K562 (cell line): ENCODE results near the gene NR1H2. TPM values are rescaled to one million over a fixed set of nuclear protein-coding genes. Genes with fewer than 3 reads are reported as not detected.

Experiments used
- RNF219 ChIP-seq: fragments of 250-450 bp; sonication (Bioruptor Pico); IDR thresholded peaks from 2 replicates; pipeline ENCODE4 v1.5.0; 2022; ENCODE audit warnings: mild to moderate bottlenecking
- SRSF9 ChIP-seq: fragments of 200-400 bp; formaldehyde crosslinking; IDR thresholded peaks from 2 replicates; pipeline ENCODE4 v1.6.1; 2017; ENCODE audit warnings: low read depth, low read length, borderline replicate concordance
- UBTF ChIP-seq, 2 experiments: IDR thresholded peaks; 2 replicates each; pipeline ENCODE4 v1.6.1; 2012; ENCODE audit warnings: improper control_type of control experiment in 2 of 2, low read depth in 2 of 2, low read length in 2 of 2, borderline replicate concordance in 1 of 2
- XRCC5 ChIP-seq: fragments of 200-400 bp; formaldehyde crosslinking; IDR thresholded peaks from 2 replicates; pipeline ENCODE4 v1.6.1; 2017; ENCODE audit warnings: low read depth, mild to moderate bottlenecking, low read length
- ZBTB34 ChIP-seq: fragments of 250-450 bp; sonication (Bioruptor Pico); IDR thresholded peaks from 2 replicates; pipeline ENCODE4 v1.8.0; 2021; ENCODE audit warnings: mild to moderate bottlenecking, moderate library complexity
- ZC3H8 ChIP-seq: fragments of 450-650 bp; IDR thresholded peaks from 2 replicates; pipeline ENCODE4 v1.6.1; 2017
- ZNF655 ChIP-seq: fragments of 250-450 bp; sonication (Bioruptor Pico); IDR thresholded peaks from 2 replicates; pipeline ENCODE4 v1.5.0; 2021
- ZNF77 ChIP-seq: fragments of 250-450 bp; sonication (Bioruptor Pico); IDR thresholded peaks from 2 replicates; pipeline ENCODE4 v1.5.0; 2020
- polyA plus RNA-seq, 8 experiments: library from polyadenylated mRNA; depleted of rRNA in 4 of 8; stranded (reverse) in 5 of 8; unstranded in 3 of 8; fragments of >200 nt; fragmentation: Nextera tagmentation in 2 of 8; fragmentation: Illumina TruSeq in 1 of 8; extraction: Ambion mirVana in 2 of 8; extraction: Trizol in 1 of 8; gene quantifications; 2 replicates each; pipeline versions ENCODE4 v1.2.1 to v1.2.3, GENCODE V29; 2011 to 2014; ENCODE audit warnings: inconsistent platforms in 1 of 8, missing spikeins in 1 of 8
- total RNA-seq, 7 experiments: library from RNA; depleted of rRNA in 6 of 7; stranded (reverse); fragments of >200 nt in 6 of 7; fragmentation: Illumina TruSeq in 2 of 7; extraction: Trizol in 2 of 7; gene quantifications; 2 replicates each; pipeline versions ENCODE4 v1.2.1 to v1.2.3, GENCODE V29; 2011 to 2021; ENCODE audit warnings: low replicate concordance in 1 of 7
- TF ChIP-seq, protein P1 (sequence below): fragments of 250-450 bp; sonication (Bioruptor Pico); IDR thresholded peaks from 2 replicates; pipeline ENCODE4 v1.4.0; 2020; ENCODE audit warnings: mild to moderate bottlenecking
- TF ChIP-seq, protein P2 (sequence below): fragments of 250-450 bp; sonication (Bioruptor Pico); IDR thresholded peaks from 2 replicates; pipeline ENCODE4 v1.4.0; 2020

NR1H2 gene
- total and polyA plus RNA-seq, 9 of the 15 experiments (the other 6 are each of a cell fraction or from before 2014, with no cell fraction given) = 0.11 to 73.8 (median 24.0) TPM

DNA sequence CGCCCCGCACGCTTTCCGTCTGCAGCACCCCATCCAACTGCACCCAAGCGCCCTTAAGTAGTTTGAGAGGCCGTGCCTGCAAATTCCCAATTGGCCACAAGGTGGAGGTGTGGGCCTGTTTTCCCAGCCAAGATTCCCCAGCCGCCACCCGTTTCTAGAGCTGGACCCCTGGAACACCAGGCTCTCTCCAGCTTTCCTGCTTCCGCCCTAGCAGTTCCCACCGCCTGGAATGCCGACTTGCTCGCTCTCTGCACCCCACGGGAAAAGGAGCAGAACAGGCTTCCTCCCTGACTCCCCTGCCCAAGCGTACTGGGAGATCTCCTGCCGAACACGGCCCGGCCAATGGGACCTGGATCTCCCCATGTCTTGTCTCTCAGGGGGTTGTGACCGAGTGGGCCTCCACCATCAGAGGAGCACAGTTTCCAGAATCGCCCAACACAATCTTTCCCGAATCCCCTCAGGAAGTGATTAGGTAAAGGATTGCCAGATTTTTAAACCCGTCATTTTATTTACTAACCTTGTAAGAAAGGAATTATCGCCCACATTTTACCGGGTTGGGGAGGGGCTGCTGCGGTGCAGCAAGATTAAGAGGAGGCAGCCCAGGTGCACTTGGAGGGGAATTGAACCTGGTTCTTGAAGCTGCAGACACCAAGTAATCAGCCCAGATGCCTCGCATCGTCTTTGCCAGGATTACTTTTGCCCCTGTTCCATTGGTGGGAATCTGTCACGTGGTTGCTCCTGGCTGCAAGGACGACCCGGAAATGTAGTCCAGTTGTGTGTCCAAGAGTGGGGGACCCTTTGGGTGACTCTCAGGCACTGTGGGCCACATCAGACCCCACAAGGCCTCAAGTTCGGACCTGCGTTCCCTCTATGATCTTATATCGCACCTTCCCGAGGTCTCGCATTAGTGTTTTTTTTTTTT, 7.3 kb upstream of the NR1H2 start (continued):
- TF ChIP-seq RNF219 (CRISPR knock-in tag) (no peak), SRSF9 (no peak), ZNF77 (no peak), ZNF655 (CRISPR knock-in tag) (no peak), ZC3H8 (no peak), XRCC5 (no peak), UBTF (IDR thresholded peaks at IDR 0.05; ENCODE audit: borderline replicate concordance in 1 of 2, low read depth in 2 of 2, low read length in 2 of 2) (no peak), ZBTB34 (CRISPR knock-in tag) (no peak)
- TF ChIP-seq, protein P1, sequence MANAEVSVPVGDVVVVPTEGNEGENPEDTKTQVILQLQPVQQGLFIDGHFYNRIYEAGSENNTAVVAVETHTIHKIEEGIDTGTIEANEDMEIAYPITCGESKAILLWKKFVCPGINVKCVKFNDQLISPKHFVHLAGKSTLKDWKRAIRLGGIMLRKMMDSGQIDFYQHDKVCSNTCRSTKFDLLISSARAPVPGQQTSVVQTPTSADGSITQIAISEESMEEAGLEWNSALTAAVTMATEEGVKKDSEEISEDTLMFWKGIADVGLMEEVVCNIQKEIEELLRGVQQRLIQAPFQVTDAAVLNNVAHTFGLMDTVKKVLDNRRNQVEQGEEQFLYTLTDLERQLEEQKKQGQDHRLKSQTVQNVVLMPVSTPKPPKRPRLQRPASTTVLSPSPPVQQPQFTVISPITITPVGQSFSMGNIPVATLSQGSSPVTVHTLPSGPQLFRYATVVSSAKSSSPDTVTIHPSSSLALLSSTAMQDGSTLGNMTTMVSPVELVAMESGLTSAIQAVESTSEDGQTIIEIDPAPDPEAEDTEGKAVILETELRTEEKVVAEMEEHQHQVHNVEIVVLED (CRISPR knock-in tag) = no peak
- TF ChIP-seq, protein P2, sequence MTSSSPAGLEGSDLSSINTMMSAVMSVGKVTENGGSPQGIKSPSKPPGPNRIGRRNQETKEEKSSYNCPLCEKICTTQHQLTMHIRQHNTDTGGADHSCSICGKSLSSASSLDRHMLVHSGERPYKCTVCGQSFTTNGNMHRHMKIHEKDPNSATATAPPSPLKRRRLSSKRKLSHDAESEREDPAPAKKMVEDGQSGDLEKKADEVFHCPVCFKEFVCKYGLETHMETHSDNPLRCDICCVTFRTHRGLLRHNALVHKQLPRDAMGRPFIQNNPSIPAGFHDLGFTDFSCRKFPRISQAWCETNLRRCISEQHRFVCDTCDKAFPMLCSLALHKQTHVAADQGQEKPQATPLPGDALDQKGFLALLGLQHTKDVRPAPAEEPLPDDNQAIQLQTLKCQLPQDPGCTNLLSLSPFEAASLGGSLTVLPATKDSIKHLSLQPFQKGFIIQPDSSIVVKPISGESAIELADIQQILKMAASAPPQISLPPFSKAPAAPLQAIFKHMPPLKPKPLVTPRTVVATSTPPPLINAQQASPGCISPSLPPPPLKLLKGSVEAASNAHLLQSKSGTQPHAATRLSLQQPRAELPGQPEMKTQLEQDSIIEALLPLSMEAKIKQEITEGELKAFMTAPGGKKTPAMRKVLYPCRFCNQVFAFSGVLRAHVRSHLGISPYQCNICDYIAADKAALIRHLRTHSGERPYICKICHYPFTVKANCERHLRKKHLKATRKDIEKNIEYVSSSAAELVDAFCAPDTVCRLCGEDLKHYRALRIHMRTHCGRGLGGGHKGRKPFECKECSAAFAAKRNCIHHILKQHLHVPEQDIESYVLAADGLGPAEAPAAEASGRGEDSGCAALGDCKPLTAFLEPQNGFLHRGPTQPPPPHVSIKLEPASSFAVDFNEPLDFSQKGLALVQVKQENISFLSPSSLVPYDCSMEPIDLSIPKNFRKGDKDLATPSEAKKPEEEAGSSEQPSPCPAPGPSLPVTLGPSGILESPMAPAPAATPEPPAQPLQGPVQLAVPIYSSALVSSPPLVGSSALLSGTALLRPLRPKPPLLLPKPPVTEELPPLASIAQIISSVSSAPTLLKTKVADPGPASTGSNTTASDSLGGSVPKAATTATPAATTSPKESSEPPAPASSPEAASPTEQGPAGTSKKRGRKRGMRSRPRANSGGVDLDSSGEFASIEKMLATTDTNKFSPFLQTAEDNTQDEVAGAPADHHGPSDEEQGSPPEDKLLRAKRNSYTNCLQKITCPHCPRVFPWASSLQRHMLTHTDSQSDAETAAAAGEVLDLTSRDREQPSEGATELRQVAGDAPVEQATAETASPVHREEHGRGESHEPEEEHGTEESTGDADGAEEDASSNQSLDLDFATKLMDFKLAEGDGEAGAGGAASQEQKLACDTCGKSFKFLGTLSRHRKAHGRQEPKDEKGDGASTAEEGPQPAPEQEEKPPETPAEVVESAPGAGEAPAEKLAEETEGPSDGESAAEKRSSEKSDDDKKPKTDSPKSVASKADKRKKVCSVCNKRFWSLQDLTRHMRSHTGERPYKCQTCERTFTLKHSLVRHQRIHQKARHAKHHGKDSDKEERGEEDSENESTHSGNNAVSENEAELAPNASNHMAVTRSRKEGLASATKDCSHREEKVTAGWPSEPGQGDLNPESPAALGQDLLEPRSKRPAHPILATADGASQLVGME = no peak
